ENCODE measurements around the gene EXD1. TPM values are rescaled to one million over a fixed set of nuclear protein-coding genes. Genes with fewer than 3 reads are reported as not detected.
A peak's percentile ranks its signal among the peaks of the same experiment; 100 is the strongest.
"Not testable (repeated sequence)": the region's sequence is repeated elsewhere in the genome, so short reads cannot be mapped to it uniquely, and the experiment has no call there.

The EXD1 gene
- total RNA-seq, 2 donors from 2014 or later = not detected

DNA sequence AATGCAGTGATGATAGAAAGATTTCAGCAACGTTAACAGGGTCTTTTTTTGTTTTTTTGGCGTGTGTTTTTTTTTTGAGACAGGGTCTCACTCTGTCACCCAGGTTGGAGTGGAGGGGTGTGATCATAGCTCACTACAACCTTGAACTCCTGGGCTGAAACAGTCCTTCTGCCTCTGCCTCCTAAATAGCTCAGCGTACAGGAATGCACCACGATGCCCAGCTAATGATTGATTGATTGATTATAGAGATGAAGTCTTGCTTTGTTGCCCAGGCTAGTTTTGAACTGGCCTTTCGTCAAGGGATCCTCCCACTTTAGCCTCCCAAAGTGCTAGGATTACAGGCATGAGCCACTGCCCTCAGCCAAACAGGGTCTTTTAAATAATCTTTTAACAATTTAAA, 7.5 kb upstream of the EXD1 start:
- no peak overlapping the region for H3K4me3 ChIP-seq
- no peaks in the 10 kb centered on the region for H3K27me3 ChIP-seq
- H3K36me3 ChIP-seq = no peaks in the 10 kb centered on the region
- H3K27ac ChIP-seq = no peak overlapping the region
- DNase-seq = no peak
- H3K9ac ChIP-seq (ENCODE audit: low read depth in 2 of 2, low read length in 2 of 2) = no peak overlapping the region
- TF ChIP-seq, protein P1, sequence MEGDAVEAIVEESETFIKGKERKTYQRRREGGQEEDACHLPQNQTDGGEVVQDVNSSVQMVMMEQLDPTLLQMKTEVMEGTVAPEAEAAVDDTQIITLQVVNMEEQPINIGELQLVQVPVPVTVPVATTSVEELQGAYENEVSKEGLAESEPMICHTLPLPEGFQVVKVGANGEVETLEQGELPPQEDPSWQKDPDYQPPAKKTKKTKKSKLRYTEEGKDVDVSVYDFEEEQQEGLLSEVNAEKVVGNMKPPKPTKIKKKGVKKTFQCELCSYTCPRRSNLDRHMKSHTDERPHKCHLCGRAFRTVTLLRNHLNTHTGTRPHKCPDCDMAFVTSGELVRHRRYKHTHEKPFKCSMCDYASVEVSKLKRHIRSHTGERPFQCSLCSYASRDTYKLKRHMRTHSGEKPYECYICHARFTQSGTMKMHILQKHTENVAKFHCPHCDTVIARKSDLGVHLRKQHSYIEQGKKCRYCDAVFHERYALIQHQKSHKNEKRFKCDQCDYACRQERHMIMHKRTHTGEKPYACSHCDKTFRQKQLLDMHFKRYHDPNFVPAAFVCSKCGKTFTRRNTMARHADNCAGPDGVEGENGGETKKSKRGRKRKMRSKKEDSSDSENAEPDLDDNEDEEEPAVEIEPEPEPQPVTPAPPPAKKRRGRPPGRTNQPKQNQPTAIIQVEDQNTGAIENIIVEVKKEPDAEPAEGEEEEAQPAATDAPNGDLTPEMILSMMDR (IDR thresholded peaks at IDR 0.05) = no peak
- intact Hi-C loops (cut with DNase I) = no loop called here
- no peaks in the 10 kb centered on the region for H3K9me3 ChIP-seq
- peaks cover 11% of the 10 kb centered on the region for H3K4me1 ChIP-seq

DNA sequence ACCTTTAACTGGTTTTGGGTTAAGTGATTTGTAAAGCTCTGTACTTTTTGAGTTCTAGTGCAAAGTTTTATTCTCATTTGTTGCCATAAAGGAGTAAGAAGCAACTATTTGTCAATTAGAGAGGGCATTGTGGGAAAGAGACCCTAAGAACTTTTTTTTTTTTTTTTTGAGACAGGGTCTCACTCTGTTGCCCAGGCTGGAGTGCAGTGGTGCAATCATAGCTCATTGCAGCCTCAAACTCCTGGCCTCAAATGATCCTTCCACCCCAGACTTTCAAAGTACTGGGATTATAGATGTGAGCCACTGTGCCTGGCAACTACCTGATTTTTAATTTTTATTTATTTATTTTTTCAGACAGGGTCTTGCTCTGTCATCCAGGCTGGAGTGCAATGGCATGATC, 5.4 kb upstream of the EXD1 start:
- Histone ChIP-seq H3K4me1 (peaks cover 6% of the 10 kb centered on the region), H3K27me3 (no peaks in the 10 kb centered on the region), H3K27ac (no peak overlapping the region), H3K9ac (ENCODE audit: low read depth in 2 of 2, low read length in 2 of 2) (no peak overlapping the region), H3K36me3 (no peaks in the 10 kb centered on the region), H3K9me3 (no peaks in the 10 kb centered on the region), H3K4me3 (no peak overlapping the region)
- DNase-seq = no peak
- intact Hi-C loops (cut with DNase I) = no loop called here
- TF ChIP-seq, protein P1 (IDR thresholded peaks at IDR 0.05) = no peak

DNA sequence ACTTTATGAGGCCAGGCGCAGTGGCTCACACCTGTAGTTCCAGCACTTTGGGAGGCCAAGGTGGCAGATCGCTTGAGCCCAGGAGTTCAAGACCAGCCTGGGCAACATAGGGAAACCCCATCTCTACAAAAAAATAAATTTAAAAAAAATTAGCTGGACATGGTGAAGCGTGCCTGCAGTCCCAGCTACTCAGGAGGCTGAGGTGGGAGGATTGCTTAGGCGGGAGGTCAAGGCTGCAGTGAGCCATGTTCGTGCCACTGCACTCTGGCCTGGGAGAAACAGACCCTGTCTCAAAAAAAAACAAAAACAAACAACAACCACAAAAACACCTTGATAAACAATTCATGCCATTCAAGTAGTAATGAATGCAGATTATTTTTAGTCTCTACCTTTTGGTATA, 4.7 kb upstream of the EXD1 start:
- H3K4me1 ChIP-seq; H3K9me3 ChIP-seq; intact Hi-C loops (cut with DNase I); H3K27ac ChIP-seq; DNase-seq; H3K4me3 ChIP-seq; H3K9ac ChIP-seq (ENCODE audit: low read depth in 2 of 2, low read length in 2 of 2); H3K36me3 ChIP-seq; H3K27me3 ChIP-seq: not testable (repeated sequence)

DNA sequence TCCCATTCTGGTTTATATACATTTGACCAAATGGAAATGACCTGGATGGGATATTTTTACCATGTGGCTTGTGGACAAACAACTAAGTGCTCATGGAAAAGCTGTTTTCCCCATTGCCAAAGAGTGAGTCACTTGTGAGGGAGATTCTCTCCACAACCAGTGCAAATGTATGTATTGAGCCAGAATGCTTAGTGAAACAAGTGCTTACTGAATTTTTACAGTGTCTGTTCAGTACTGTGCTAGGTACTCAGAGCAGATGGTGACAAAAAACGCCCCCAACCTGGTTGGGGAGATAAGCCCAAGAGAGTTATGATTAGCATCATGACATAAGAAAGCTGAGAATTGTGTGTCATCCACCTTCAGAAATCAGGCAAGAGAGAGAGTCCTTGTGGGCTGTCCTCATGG, 2.8 kb upstream of the EXD1 start:
- intact Hi-C loops (cut with DNase I) = no loop called here
- no peak overlapping the region for H3K9ac ChIP-seq (ENCODE audit: low read depth in 2 of 2, low read length in 2 of 2)
- H3K27ac ChIP-seq = no peak overlapping the region

DNA sequence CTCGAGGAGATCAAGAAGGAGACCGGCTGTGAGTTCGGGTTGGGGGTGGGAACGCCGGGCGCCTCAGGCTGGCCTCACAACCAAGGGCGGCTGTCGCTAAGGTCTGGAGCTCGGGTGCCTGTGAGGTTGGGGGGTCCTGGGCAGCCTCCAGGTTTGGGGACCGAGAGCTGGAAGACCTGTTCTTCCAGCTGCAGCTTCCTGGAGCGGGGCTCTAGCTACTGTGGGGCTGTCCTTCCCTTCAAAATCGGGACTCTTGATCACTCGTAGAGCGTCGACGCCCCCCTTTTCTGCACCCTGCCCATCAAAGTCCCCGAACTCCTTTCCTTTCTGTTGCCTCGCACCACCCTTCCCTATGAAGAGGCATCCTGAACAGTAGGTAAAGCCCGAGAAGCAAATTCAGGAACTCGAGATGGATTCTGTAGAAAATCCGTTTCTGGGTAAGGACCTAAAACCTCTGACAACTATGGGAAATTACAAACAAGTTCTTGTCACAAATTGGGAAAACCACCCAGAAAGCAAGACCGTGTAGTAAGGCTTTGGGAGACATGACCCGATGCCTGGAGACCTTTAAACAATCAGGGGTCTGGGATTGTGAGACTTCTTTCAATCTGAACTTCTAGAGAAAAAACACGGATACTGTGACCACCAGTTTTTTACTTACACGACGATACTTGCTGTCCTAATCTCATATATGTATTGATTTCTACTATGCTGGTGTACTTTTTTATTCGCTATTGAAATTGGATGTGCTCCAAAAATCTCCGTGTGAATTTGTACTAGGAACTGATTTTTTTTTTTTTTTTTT, 1.1 kb upstream of the EXD1 start:
- Histone ChIP-seq H3K27me3 (no peaks in the 10 kb centered on the region), H3K9me3 (no peaks in the 10 kb centered on the region)
- intact Hi-C loops (cut with DNase I) = no loop called here

More for the DNA sequence above, 2.8 kb upstream of the EXD1 start:
- no peak for DNase-seq
- Histone ChIP-seq H3K4me3 (no peak overlapping the region), H3K27me3 (no peaks in the 10 kb centered on the region), H3K36me3 (no peaks in the 10 kb centered on the region), H3K4me1 (no peaks in the 10 kb centered on the region), H3K9me3 (no peaks in the 10 kb centered on the region)
- TF ChIP-seq, protein P1 (IDR thresholded peaks at IDR 0.05) = no peak

DNA sequence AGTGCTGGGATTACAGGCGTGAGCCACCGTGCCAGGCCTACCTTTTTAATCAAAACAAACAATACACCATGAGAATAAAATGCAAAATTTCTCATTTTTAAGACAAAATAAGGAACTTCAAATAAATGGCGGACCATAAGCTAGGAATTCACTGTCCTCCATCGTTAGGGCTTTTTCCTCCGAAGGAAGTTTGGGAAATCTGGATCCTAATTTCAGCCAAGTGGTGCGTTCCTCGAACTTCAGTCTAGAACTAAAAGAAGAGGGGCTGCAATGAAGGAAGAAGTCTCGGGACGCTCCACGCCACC, 260 bp downstream of the EXD1 start:
- no peaks in the 10 kb centered on the region for H3K36me3 ChIP-seq
- DNase-seq = no peak
- no peaks in the 10 kb centered on the region for H3K27me3 ChIP-seq
- H3K9me3 ChIP-seq = no peaks in the 10 kb centered on the region
- peak overlapping the region; percentile 89 for H3K27ac ChIP-seq
- H3K4me3 ChIP-seq = peak overlapping the region; percentile 84
- intact Hi-C loops (cut with DNase I) = no loop called here
- no peaks in the 10 kb centered on the region for H3K4me1 ChIP-seq
- TF ChIP-seq, protein P1 (IDR thresholded peaks at IDR 0.05) = no peak
- H3K9ac ChIP-seq (ENCODE audit: low read depth in 2 of 2, low read length in 2 of 2) = peak overlapping the region in 1 of 2 donors; percentile 91

More for the DNA sequence above, 1.1 kb upstream of the EXD1 start:
- Histone ChIP-seq H3K4me1 (no peaks in the 10 kb centered on the region), H3K9ac (ENCODE audit: low read depth in 2 of 2, low read length in 2 of 2) (peak overlapping the region; percentile 75 to 91), H3K36me3 (no peaks in the 10 kb centered on the region), H3K27ac (peak overlapping the region; percentile 89), H3K4me3 (peak overlapping the region; percentile 84)
- TF ChIP-seq, protein P1 (IDR thresholded peaks at IDR 0.05) = no peak
- no peak for DNase-seq
